HG03342 (cell line): ENCODE results near the gene OR51D1.

Experiments used
- ATAC-seq: cut with Tn5 transposase; IDR thresholded peaks from one replicate; pipeline ENCODE4 v1.9.1; 2021; ENCODE audit warnings: mild to moderate bottlenecking, moderate library complexity; ENCODE audit not compliant: unreplicated experiment

The OR51D1 gene

DNA sequence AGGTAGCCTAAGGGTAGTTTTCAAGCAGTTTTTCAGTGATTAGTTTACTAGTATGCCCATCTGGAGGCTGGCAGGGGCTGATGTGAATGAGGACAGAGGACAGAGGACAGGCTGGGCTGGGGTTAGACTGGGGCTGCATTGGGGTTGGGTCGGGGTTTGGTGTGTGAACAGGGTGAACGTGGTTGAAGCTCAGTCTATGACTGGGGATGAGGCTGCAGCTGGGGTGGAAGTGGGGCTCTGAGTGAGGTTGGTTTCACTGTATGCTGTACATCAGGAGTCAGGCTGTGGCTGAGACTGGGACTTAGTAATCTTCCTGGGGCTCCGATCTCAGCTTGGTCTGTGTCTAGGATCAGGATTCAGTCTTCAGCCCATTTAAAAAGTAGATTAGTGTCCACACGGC lies 7.0 kb downstream of the OR51D1 start:
- ATAC-seq: no peak

DNA sequence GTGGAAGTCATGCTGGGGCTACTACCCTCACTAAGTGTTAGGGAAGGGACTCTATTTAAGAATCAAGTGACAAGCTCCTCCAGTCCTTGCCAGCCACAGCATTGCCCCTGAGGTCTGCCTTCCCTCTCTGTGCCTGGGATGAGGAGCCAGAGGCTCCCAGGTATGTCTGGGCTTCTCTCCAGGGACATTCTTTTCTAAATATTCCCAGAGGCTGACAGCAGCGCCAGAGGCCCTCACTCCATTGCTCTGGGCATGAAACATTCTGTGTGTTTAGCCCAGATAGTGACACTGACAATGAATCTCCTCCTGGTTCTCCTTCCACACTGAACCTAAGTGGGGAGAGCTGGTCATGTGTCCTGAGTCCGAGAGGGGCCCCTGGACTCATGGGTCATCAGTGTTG lies 8.7 kb downstream of the OR51D1 start:
- no peak for ATAC-seq

DNA sequence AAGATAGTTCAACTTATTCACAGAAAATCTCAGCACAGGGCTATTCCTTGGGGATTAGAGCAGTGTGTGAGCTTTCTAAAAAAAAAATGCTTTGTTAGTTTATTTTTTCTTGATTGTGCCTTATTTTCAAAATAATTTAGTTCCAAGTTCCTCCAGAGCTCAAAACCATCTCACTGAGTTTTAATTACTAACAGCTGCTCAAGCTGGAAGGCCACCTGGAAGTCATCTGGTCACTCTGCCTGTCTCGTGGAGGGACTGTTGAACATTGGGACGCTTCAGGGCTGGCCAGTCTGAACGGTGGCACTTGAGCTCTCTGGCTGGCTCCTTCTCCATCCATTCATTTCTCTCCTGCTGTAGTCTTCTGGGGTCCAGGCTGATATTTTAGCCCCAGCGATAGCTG lies 10.5 kb downstream of the OR51D1 start:
- no peak for ATAC-seq

DNA sequence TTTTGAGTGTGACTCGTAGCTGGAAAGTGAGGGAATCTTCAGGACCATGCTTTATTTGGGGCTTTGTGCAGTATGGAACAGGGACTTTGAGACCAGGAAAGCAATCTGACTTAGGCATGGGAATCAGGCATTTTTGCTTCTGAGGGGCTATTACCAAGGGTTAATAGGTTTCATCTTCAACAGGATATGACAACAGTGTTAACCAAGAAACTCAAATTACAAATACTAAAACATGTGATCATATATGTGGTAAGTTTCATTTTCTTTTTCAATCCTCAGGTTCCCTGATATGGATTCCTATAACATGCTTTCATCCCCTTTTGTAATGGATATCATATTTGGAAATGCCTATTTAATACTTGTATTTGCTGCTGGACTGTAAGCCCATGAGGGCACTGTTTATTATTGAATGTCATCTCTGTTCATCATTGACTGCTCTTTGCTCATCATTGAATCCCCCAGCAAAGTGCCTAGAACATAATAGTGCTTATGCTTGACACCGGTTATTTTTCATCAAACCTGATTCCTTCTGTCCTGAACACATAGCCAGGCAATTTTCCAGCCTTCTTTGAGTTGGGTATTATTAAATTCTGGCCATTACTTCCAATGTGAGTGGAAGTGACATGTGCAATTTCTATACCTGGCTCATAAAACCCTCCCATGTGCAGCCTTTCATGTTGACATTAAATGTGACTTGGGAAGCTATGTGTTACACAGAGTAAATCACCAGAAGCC lies 17.5 kb downstream of the OR51D1 start:
- no peak for ATAC-seq

DNA sequence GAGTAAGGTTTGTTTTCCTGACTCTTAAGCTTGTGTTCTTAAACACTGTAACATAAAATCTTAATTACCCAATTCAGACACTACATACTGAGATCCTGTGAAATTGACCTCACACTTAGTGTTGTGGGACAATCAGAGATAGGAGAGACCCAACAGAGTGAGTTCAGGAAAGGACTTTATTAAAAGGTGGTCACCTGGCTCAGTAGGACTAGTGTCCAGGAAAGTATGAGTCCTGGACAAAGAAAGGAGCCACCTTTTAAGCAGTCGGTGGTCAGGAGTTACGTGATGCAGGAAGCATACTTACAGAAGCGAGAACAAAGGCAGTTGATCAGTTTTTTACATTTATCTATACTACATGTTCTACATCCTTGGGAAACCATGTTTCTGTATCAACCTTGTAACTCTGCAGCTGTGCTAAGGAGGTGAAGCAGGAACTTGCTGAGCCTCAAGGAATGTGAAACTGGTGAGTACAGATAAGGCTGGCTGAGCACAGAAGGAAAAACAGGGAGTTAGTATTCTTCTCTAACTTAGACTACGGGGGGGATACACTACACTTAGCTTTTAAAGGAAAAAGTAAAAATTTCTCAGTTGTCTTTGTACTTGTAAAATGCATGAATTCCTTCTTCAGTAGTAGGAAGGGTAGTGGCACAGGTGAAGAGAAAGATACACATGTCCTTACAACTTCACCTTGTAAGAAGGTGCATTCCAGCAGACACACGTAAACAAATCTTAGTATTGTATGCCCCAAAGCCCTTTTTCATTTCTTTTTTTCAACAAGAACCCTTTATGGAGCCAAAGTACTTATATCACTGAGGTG lies 21.6 kb downstream of the OR51D1 start:
- no peak for ATAC-seq

DNA sequence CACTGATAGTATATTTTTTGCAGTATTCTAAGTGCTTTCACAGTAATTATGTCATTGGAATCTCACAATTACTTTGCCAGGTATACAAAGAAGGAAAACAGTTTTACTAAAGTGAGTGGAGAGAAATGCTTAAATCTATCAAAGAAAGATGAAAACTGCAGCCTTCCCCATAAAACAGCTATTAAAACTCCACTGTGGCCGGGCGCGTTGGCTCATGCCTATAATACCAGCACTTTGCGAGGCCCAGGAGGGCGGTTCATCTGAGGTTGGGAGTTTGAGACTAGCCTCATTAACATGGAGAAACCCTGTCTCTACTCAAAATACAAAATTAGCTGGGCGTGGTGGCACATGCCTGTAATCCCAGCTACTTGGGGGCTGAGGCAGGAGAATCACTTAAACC lies 25.6 kb downstream of the OR51D1 start:
- no peak for ATAC-seq

DNA sequence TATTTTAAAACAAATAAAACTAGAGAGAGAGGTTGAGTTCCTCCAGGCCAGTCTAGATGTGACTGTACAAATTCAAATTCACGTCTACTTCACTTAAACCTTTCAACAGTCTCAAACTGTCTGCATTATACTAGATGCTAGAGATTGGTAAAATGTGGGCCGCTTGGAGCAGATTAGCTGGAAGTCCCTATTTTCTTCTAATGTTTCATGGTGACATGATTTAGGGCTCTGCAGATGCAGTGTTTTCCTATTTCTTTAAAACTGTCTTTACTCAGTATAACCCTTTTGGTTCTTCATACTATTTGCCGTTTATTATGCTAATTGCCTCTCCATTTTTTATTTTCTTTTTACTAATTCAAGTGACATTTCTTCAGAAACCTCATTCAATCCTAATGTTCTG lies 26.9 kb downstream of the OR51D1 start:
- ATAC-seq: no peak

DNA sequence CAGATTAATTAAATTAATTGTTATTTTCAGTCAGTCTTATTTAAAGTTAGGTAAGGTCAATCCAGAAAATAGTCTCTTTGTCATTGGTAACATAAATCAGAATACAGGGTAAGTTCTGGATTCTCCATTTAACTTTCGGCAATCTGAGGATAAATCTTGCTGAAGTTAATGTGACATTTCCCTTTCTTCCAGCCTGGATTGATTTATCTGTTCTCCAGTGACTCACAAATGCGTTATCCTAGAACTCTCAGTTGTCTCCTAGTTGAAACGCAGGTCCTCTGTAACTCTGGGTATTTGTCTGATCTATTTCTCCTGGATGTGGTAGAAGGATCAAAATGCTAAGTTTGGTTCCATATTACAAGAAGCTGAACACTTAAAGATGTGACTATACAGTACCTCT lies 27.5 kb downstream of the OR51D1 start:
- ATAC-seq: no peak

DNA sequence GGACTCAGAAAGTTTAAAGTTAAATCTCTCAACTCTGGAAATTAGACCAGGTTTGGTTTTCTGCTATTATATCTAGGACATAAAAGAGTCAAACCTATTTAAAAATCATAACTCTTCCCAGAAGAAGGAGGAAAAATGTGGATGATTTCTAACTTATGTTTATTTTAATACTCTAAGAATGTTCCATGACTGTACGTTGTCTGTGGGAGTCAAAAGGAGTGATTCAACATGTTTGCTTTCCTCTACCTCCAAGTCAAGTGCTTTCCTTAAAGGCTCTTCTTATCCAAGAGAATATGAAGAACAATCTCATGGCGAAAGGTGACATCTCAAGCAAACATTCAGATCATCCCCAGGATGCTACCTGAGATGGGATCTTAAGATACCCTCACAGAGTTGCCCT lies 28.1 kb downstream of the OR51D1 start:
- no peak for ATAC-seq

DNA sequence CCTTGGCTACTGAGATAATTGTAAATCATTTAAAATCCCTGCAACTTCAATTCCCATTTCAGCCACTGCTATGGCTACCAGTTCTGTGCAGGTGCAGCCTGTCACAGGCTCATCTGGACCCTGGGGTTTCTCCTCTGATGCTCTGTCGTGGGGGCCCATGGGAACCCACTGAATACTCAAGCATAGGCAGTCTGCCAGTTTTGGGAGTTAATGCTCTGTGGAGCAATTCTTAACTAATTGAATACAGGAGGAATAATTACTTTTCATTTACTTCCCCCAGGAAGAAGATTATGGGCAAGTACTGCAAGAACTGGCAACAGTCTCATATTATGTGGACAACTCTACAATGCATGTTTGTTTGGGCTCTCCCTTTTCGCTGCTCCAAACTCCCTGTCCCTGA lies 34.5 kb downstream of the OR51D1 start:
- ATAC-seq: no peak

DNA sequence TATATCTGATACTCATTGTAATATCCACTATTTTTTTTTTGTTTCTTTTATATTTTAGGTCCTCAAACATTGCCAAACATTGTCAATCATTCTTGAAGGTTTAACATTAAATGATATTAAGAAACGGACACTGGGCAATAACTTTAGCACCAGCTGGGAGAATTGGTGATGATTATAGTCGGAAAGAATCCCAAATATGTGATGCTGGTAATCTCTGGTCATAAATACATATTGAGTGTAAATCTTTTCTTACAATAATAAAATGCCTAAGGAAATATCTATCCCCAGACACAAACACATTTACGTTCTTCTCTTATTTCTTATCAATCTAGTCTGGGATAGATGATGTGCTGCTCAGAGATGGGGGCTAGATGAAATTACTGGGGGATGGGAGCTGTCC lies 35.2 kb downstream of the OR51D1 start:
- ATAC-seq: no peak

DNA sequence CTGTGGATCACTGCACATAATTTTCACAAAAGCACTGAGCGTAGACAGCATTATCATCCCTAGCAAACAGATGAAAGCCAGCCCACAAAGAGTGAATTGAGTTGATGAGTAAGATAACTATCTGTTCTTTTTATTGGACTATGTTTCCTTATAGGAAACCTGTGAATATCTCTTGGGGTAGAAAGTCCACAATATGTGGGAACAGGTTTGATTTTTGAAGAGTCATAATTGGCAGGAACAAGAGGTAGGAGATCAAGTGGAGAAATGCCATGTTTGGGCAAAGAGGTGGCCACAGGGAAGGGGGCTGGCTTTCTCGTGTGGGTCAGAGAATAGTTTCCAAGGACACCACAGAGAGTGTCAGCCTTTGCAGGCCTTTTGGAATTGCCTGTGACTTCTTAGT lies 36.5 kb downstream of the OR51D1 start:
- ATAC-seq: no peak

DNA sequence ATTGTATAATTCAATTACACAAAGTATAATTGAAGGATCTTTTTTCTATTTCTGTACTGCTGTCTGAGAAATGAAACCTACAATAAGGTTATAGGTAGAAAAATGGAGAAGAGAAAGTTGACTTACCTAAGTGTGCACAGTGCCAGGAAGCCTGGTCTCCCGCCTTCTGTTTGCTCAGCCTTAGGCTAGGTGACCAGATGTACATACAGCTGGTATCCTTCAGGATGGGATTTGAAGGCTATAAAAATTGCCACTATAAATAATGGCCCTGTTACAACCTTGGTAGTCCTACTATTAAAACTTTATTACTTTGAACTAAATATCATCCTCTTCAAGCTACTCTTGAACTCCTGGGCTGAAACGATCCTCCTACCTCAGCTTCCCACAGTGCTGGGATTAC lies 40.7 kb downstream of the OR51D1 start:
- ATAC-seq: no peak

DNA sequence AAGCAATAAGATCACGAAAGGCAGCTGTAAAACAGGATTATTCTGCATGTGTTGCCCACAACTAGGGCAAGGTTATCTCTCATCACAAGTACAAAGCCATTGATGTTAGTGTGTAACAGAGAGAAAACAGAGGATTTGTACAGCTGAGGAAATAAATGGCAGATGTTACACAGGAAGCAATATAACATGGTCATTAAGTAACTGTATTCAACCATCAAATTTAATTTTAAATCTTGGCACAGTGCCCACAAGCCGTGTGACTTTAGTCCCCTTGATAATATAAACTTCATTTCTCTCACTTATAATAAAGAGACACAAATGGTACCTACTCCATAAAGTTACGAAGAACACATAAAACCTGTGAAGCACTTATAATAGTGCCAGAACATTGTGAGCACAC lies 43.1 kb downstream of the OR51D1 start:
- ATAC-seq: no peak

DNA sequence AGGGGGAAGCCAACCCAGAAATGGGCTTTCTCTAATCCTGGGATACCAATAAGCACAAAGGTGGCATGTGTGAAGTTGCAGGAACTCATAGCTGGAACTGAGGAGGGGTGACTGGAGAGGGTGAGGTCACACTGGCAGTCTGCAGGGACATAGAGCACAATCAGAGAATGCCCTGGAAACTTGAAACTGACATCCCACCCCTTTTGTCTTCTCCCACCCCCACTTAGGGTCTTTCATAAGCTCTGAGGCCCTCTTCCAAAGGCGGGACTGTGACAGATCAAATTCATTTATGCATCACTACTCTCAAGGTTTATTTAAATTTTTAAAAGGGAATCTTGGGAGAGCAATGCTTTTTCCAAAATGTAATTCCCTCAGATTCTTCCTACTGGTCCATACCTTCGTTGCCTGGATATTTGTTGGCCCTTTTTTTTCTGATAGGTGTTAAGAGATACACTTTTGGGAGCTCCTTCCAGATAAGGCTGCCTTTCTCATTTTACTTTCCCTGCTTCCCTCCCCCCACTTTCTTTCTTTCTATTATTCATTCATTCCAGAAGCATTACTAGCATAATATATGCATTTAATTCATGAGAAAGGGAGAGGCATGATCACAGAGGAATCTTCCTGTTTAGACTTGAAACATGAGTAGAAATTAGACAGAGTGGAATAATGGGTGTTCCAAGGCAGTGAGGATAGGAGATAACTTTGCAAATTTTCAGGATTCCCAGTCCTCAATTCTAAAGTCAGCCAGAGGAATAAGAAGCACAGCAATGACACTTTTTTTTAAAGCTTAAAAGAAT lies 45.5 kb downstream of the OR51D1 start:
- ATAC-seq: no peak

DNA sequence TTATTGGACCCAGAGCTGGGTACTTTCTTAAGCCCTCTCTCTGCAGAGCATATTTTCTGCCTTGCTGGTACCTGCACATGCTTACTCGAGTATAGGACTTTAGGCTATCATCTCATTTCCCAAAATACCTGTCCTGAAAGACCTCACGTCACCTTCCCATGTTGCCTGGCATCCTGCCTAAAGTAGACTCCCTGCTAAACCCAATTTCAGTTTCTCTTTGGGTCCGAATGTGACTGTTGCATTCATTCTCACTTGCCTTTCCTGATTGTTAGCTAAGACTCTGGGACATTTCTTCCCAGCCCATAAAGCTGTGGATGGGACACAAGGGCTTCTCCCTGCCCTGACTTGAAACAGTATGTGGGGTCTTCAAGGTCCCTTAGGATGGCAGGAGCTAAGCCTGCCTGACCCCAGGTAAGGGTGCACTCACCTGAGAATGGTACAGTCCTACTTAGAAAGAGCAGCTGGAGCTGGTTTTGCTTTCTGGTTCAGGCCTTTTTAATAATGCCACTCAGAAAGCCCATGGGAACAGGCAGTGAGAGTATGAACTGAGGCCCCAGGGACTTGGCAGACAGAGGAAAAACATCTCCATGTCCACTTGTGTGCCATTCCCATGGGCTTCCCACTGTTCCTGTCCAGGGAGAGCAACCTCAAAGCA lies 47.5 kb downstream of the OR51D1 start:
- ATAC-seq: no peak
